HepG2 (cell line): ENCODE data around the gene CNEP1R1. TPM values are rescaled to one million over a fixed set of nuclear protein-coding genes. Genes with fewer than 3 reads are reported as not detected.

ENCODE experiments used
- DNMT1 ChIP-seq: sonication (generic); formaldehyde crosslinking; IDR thresholded peaks from 2 replicates; pipeline ENCODE4 v1.5.1; 2020; ENCODE audit warnings: mild to moderate bottlenecking, missing genetic modification reagents
- EHMT2 ChIP-seq: fragments of 200-600 bp; sonication (generic); IDR thresholded peaks from 2 replicates; pipeline ENCODE4 v1.7.0; 2017; ENCODE audit warnings: antibody characterized with exemption, low read depth, low read length, borderline replicate concordance
- ETV5 ChIP-seq: IDR thresholded peaks from 2 replicates; pipeline ENCODE4 v1.6.1; 2018; ENCODE audit warnings: missing biosample characterization, missing genetic modification reagents, inconsistent platforms, borderline replicate concordance
- FOSL1 ChIP-seq: sonication (generic); formaldehyde crosslinking; IDR thresholded peaks from 2 replicates; pipeline ENCODE4 v1.9.0; 2021; ENCODE audit warnings: missing genetic modification reagents, borderline replicate concordance
- MED1 ChIP-seq: sonication (generic); formaldehyde crosslinking; IDR thresholded peaks from 2 replicates; pipeline ENCODE4 v1.4.0; 2020; ENCODE audit warnings: missing genetic modification reagents
- POLR2AphosphoS5 ChIP-seq: IDR thresholded peaks from 2 replicates; pipeline ENCODE4 v1.6.1; 2012; ENCODE audit warnings: low read depth, low read length
- REXO4 ChIP-seq: sonication (generic); formaldehyde crosslinking; IDR thresholded peaks from 2 replicates; pipeline ENCODE4 v1.8.0; 2022; ENCODE audit warnings: missing genetic modification reagents, mild to moderate bottlenecking, borderline replicate concordance
- SIN3B ChIP-seq: fragments of 150-350 bp; IDR thresholded peaks from 2 replicates; pipeline ENCODE4 v1.6.1; 2014; ENCODE audit warnings: low read length
- SIX4 ChIP-seq: sonication (generic); formaldehyde crosslinking; IDR thresholded peaks from 2 replicates; pipeline ENCODE4 v1.4.0; 2020; ENCODE audit warnings: missing genetic modification reagents
- SSRP1 ChIP-seq: IDR thresholded peaks from 2 replicates; pipeline ENCODE4 v1.6.1; 2016; ENCODE audit warnings: control low read depth
- TCF7L2 ChIP-seq: IDR thresholded peaks from 2 replicates; pipeline ENCODE4 v1.6.1; 2011; ENCODE audit warnings: mild to moderate bottlenecking, low read depth, low read length, moderate library complexity
- TEAD2 ChIP-seq: sonication (generic); formaldehyde crosslinking; IDR thresholded peaks from 2 replicates; pipeline ENCODE4 v1.9.0; 2021; ENCODE audit warnings: missing genetic modification reagents
- TERF1 ChIP-seq: sonication (generic); formaldehyde crosslinking; IDR thresholded peaks from 2 replicates; pipeline ENCODE4 v1.8.0; 2022; ENCODE audit warnings: mild to moderate bottlenecking, missing genetic modification reagents, moderate library complexity
- TOE1 ChIP-seq: sonication (generic); formaldehyde crosslinking; IDR thresholded peaks from 2 replicates; pipeline ENCODE4 v1.4.0; 2020; ENCODE audit warnings: mild to moderate bottlenecking, missing genetic modification reagents
- U2AF2 ChIP-seq: fragments of 200-400 bp; formaldehyde crosslinking; IDR thresholded peaks from 2 replicates; pipeline ENCODE4 v1.6.1; 2017; ENCODE audit warnings: low read depth, mild to moderate bottlenecking, low read length
- WIZ ChIP-seq: sonication (generic); formaldehyde crosslinking; IDR thresholded peaks from 2 replicates; pipeline ENCODE4 v1.5.1; 2020; ENCODE audit warnings: mild to moderate bottlenecking, missing genetic modification reagents
- ZBTB14 ChIP-seq: sonication (generic); formaldehyde crosslinking; IDR thresholded peaks from 2 replicates; pipeline ENCODE4 v1.4.0; 2020; ENCODE audit warnings: missing genetic modification reagents
- ZFP62 ChIP-seq: sonication (generic); formaldehyde crosslinking; IDR thresholded peaks from 2 replicates; pipeline ENCODE4 v1.4.0; 2020; ENCODE audit warnings: missing genetic modification reagents
- ZFP82 ChIP-seq: sonication (generic); formaldehyde crosslinking; IDR thresholded peaks from 2 replicates; pipeline ENCODE4 v1.5.1; 2020; ENCODE audit warnings: mild to moderate bottlenecking, missing genetic modification reagents, borderline replicate concordance
- ZNF382 ChIP-seq: sonication (generic); formaldehyde crosslinking; IDR thresholded peaks from 2 replicates; pipeline ENCODE4 v1.5.0; 2020; ENCODE audit warnings: missing genetic modification reagents, mild to moderate bottlenecking, borderline replicate concordance
- ZNF501 ChIP-seq: sonication (generic); formaldehyde crosslinking; IDR thresholded peaks from 2 replicates; pipeline ENCODE4 v1.5.1; 2020; ENCODE audit warnings: mild to moderate bottlenecking, moderate library complexity, missing genetic modification reagents
- ZNF530 ChIP-seq: sonication (generic); formaldehyde crosslinking; IDR thresholded peaks from 2 replicates; pipeline ENCODE4 v1.5.0; 2020; ENCODE audit warnings: low read depth, mild to moderate bottlenecking, missing genetic modification reagents
- ZNF552 ChIP-seq: sonication (generic); formaldehyde crosslinking; IDR thresholded peaks from 2 replicates; pipeline ENCODE4 v1.9.0; 2022; ENCODE audit warnings: missing genetic modification reagents, mild to moderate bottlenecking, borderline replicate concordance
- ZNF564 ChIP-seq: sonication (generic); formaldehyde crosslinking; IDR thresholded peaks from 2 replicates; pipeline ENCODE4 v1.8.1; 2023; ENCODE audit warnings: mild to moderate bottlenecking, missing genetic modification reagents
- ZNF768 ChIP-seq: sonication (generic); formaldehyde crosslinking; IDR thresholded peaks from 2 replicates; pipeline ENCODE4 v1.4.0; 2020; ENCODE audit warnings: missing genetic modification reagents
- polyA plus RNA-seq, 8 experiments: library from polyadenylated mRNA; depleted of rRNA in 3 of 8; stranded (reverse) in 7 of 8; unstranded in 1 of 8; fragments of >200 nt; fragmentation: Illumina TruSeq in 4 of 8; extraction: Trizol in 4 of 8; gene quantifications; 2 replicates each; pipeline versions ENCODE4 v1.2.1 to v1.2.3, GENCODE V29; 2011 to 2016; ENCODE audit warnings: low read depth in 4 of 8, missing spikeins in 1 of 8, mixed read lengths in 1 of 8; ENCODE audit not compliant: insufficient read depth in 1 of 8
- total RNA-seq, 5 experiments: library from RNA; depleted of rRNA; stranded (reverse); fragments of >200 nt; fragmentation: Illumina TruSeq; extraction: Trizol; gene quantifications; 2 replicates each; pipeline ENCODE4 v1.2.3, GENCODE V29; 2016; ENCODE audit warnings: low read depth in 1 of 5
- TF ChIP-seq, protein P1 (sequence below): sonication (generic); formaldehyde crosslinking; IDR thresholded peaks from 2 replicates; pipeline ENCODE4 v1.5.0; 2020; ENCODE audit warnings: missing genetic modification reagents
- TF ChIP-seq, protein P2 (sequence below): sonication (generic); formaldehyde crosslinking; IDR thresholded peaks from 2 replicates; pipeline ENCODE4 v1.4.0; 2020; ENCODE audit warnings: missing genetic modification reagents
- TF ChIP-seq, protein P3 (sequence below): sonication (generic); formaldehyde crosslinking; IDR thresholded peaks from 2 replicates; pipeline ENCODE4 v1.4.0; 2020; ENCODE audit warnings: missing genetic modification reagents, borderline replicate concordance

The CNEP1R1 gene
- total and polyA plus RNA-seq, 2 of the 13 experiments (the other 11 are each of a cell fraction or from before 2014, with no cell fraction given), result 23.6 to 26.8 TPM

DNA sequence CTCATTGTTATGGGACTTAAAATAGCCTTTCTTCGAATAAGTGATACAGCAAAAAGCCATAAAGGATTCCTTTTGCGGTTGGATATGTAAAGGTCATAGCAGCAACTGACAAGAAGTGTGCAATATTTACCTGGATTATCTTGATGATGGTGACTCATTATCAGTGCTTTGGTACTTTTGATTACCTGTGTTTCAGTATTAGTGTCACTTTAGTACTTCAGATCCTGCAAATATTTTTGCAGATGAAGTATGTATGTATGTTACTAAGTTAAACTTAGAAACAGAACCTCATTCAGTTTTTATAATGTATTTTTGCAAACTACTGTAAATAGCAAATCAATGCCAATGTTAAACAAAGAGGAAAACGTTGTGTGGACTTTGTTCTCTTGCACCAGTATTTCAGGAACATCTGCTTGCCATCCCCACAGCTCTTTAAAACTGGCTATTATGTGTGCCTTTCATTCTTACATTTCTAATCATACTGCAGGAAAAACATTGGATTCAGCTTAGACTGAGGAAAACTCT is 10.5 kb downstream of the CNEP1R1 start (continued):
- TF ChIP-seq, protein P1, sequence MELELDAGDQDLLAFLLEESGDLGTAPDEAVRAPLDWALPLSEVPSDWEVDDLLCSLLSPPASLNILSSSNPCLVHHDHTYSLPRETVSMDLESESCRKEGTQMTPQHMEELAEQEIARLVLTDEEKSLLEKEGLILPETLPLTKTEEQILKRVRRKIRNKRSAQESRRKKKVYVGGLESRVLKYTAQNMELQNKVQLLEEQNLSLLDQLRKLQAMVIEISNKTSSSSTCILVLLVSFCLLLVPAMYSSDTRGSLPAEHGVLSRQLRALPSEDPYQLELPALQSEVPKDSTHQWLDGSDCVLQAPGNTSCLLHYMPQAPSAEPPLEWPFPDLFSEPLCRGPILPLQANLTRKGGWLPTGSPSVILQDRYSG (CRISPR knock-in tag), result 0 out of 2 replicates have a peak, but pooled peaks have one; percentile 33
- TF ChIP-seq, protein P2, sequence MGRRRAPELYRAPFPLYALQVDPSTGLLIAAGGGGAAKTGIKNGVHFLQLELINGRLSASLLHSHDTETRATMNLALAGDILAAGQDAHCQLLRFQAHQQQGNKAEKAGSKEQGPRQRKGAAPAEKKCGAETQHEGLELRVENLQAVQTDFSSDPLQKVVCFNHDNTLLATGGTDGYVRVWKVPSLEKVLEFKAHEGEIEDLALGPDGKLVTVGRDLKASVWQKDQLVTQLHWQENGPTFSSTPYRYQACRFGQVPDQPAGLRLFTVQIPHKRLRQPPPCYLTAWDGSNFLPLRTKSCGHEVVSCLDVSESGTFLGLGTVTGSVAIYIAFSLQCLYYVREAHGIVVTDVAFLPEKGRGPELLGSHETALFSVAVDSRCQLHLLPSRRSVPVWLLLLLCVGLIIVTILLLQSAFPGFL (CRISPR knock-in tag), result no peak
- no peak for TF ChIP-seq EHMT2
- TF ChIP-seq ZFP62 (CRISPR knock-in tag), result no peak
- 0 out of 2 replicates have a peak, but pooled peaks have one; percentile 43 for TF ChIP-seq TOE1 (CRISPR knock-in tag)
- peak; percentile 42; the same call in 1 of the 2 replicates for TF ChIP-seq ETV5
- TF ChIP-seq ZNF768 (CRISPR knock-in tag), result no peak
- no peak for TF ChIP-seq ZFP82 (CRISPR knock-in tag)
- TF ChIP-seq ZNF382 (CRISPR knock-in tag), result no peak
- TF ChIP-seq ZNF564 (CRISPR knock-in tag), result no peak
- TF ChIP-seq U2AF2, result no peak
- no peak for TF ChIP-seq ZBTB14 (CRISPR knock-in tag)
- TF ChIP-seq TEAD2 (CRISPR knock-in tag), result no peak
- TF ChIP-seq SIN3B, result no peak
- no peak for TF ChIP-seq TCF7L2
- no peak for TF ChIP-seq POLR2AphosphoS5
- no peak for TF ChIP-seq SSRP1
- TF ChIP-seq ZNF530 (CRISPR knock-in tag), result no peak
- no peak for TF ChIP-seq SIX4 (CRISPR knock-in tag)
- TF ChIP-seq ZNF552 (CRISPR knock-in tag), result no peak
- no peak for TF ChIP-seq REXO4 (CRISPR knock-in tag)
- TF ChIP-seq, protein P3, sequence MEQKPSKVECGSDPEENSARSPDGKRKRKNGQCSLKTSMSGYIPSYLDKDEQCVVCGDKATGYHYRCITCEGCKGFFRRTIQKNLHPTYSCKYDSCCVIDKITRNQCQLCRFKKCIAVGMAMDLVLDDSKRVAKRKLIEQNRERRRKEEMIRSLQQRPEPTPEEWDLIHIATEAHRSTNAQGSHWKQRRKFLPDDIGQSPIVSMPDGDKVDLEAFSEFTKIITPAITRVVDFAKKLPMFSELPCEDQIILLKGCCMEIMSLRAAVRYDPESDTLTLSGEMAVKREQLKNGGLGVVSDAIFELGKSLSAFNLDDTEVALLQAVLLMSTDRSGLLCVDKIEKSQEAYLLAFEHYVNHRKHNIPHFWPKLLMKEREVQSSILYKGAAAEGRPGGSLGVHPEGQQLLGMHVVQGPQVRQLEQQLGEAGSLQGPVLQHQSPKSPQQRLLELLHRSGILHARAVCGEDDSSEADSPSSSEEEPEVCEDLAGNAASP (CRISPR knock-in tag), result no peak; the same call in 1 of the 2 replicates
- peak; percentile 94 for TF ChIP-seq FOSL1 (CRISPR knock-in tag)
- TF ChIP-seq DNMT1, result no peak
- peak; percentile 77 for TF ChIP-seq MED1 (CRISPR knock-in tag)
- no peak for TF ChIP-seq TERF1
- no peak for TF ChIP-seq ZNF501 (CRISPR knock-in tag)
- TF ChIP-seq WIZ (CRISPR knock-in tag), result no peak
